HL-60 (cell line): ENCODE results near the gene OR8B4.
A peak's percentile ranks its signal among the peaks of the same experiment; 100 is the strongest.
"Not testable (repeated sequence)": the region's sequence is repeated elsewhere in the genome, so short reads cannot be mapped to it uniquely, and the experiment has no call there.

Experiments used
- DNase-seq, 2 experiments: peaks; one replicate each; pipeline ENCODE4 v3.0.0-alpha.2; 2010 to 2020; ENCODE audit warnings: low read depth in 1 of 2, low spot score in 1 of 2
- H3K27ac ChIP-seq: fragments of 250-450 bp; sonication (Bioruptor Pico); replicated peaks from 2 replicates; pipeline ENCODE4 v1.5.1; 2020; ENCODE audit warnings: mild to moderate bottlenecking, moderate library complexity
- H3K27me3 ChIP-seq: fragments of 250-450 bp; sonication (Bioruptor Pico); 2 replicates; pipeline ENCODE4 v1.5.1; 2021; ENCODE audit warnings: mild to moderate bottlenecking, moderate library complexity; ENCODE audit not compliant: insufficient read depth, poor library complexity, severe bottlenecking
- H3K4me3 ChIP-seq: replicated peaks from 2 replicates; pipeline ENCODE4 v1.5.1; 2011; ENCODE audit warnings: mild to moderate bottlenecking, control low read depth, low read length; ENCODE audit not compliant: insufficient read depth
- CTCF ChIP-seq: IDR thresholded peaks from one replicate; pipeline ENCODE4 v1.5.1; 2011; ENCODE audit warnings: low read length, control low read depth, inconsistent platforms; ENCODE audit not compliant: insufficient read depth
- GABPA ChIP-seq: IDR thresholded peaks from 2 replicates; pipeline ENCODE4 v1.6.1; 2012; ENCODE audit warnings: low read depth
- POLR2AphosphoS5 ChIP-seq: IDR thresholded peaks from 2 replicates; pipeline ENCODE4 v1.6.1; 2012; ENCODE audit warnings: low read depth
- REST ChIP-seq: IDR thresholded peaks from 2 replicates; pipeline ENCODE4 v1.6.1; 2012; ENCODE audit warnings: low read depth; ENCODE audit not compliant: insufficient replicate concordance
- SPI1 ChIP-seq: IDR thresholded peaks from 2 replicates; pipeline ENCODE4 v1.6.1; 2012; ENCODE audit warnings: low read depth, mild to moderate bottlenecking, borderline replicate concordance

Gene OR8B4

GRCh38 chr11:124415356-124415923, 9.2 kb downstream of the OR8B4 start:
- Histone ChIP-seq H3K27me3 (peaks cover 9% of the 10 kb centered on the region), H3K27ac (no peak overlapping the region), H3K4me3 (no peak overlapping the region)
- peak in 1 of 2 experiments; percentile 8 for DNase-seq
- TF ChIP-seq SPI1 (no peak), GABPA (no peak), REST (no peak), POLR2AphosphoS5 (no peak), CTCF (peak; percentile 29)

- H3K27ac ChIP-seq = no peak overlapping the region
- peaks cover 6% of the 10 kb centered on the region for H3K27me3 ChIP-seq
- no peak overlapping the region for H3K4me3 ChIP-seq
- TF ChIP-seq SPI1 (peak; percentile 33; the same call in 1 of the 2 replicates), CTCF (no peak)
- DNase-seq = peak in 1 of 2 experiments; percentile 4
Measured at GRCh38 chr11:124409906-124410305, 14.8 kb downstream of the OR8B4 start.

GRCh38 chr11:124405581-124405980, 19.1 kb downstream of the OR8B4 start:
- no peak overlapping the region for H3K4me3 ChIP-seq
- no peak for DNase-seq
- no peak for TF ChIP-seq REST
- no peak for TF ChIP-seq CTCF
- TF ChIP-seq GABPA = no peak
- TF ChIP-seq POLR2AphosphoS5 = no peak
- no peak for TF ChIP-seq SPI1
- peaks cover 3% of the 10 kb centered on the region for H3K27me3 ChIP-seq
- no peak overlapping the region for H3K27ac ChIP-seq

- not testable (repeated sequence) for DNase-seq, H3K4me3 ChIP-seq, H3K27ac ChIP-seq, H3K27me3 ChIP-seq
Measured at GRCh38 chr11:124403186-124403585, 21.5 kb downstream of the OR8B4 start.
